SJSA1 (cell line): Measurements from ENCODE around the gene DECR2. TPM values are rescaled to one million over a fixed set of nuclear protein-coding genes. Genes with fewer than 3 reads are reported as not detected.
A peak's percentile ranks its signal among the peaks of the same experiment; 100 is the strongest.
"Not testable (repeated sequence)": the region's sequence is repeated elsewhere in the genome, so short reads cannot be mapped to it uniquely, and the experiment has no call there.

Experiments used
- DNase-seq, 2 experiments: peaks; one replicate each; pipeline ENCODE4 v3.0.0-alpha.2; 2015 to 2020; ENCODE audit warnings: low spot score in 2 of 2, low read depth in 1 of 2
- H3K27ac ChIP-seq: fragments of 250-450 bp; sonication (Bioruptor Pico); 2 replicates; pipeline ENCODE4 v1.5.1; 2020; ENCODE audit warnings: mild to moderate bottlenecking, moderate library complexity
- H3K27me3 ChIP-seq: fragments of 250-450 bp; sonication (Bioruptor Pico); replicated peaks from 2 replicates; pipeline ENCODE4 v1.5.1; 2020; ENCODE audit warnings: mild to moderate bottlenecking, moderate library complexity
- H3K36me3 ChIP-seq: fragments of 250-450 bp; sonication (Bioruptor Pico); 2 replicates; pipeline ENCODE4 v1.5.1; 2020; ENCODE audit warnings: mild to moderate bottlenecking
- H3K4me1 ChIP-seq: fragments of 250-450 bp; sonication (Bioruptor Pico); replicated peaks from 2 replicates; pipeline ENCODE4 v1.6.1; 2021; ENCODE audit warnings: mild to moderate bottlenecking
- H3K4me3 ChIP-seq: fragments of 250-450 bp; sonication (Bioruptor Pico); 2 replicates; pipeline ENCODE4 v1.5.1; 2020; ENCODE audit warnings: mild to moderate bottlenecking
- H3K9me3 ChIP-seq: fragments of 250-450 bp; sonication (Bioruptor Pico); replicated peaks from 2 replicates; pipeline ENCODE4 v1.5.1; 2020; ENCODE audit warnings: mild to moderate bottlenecking
- total RNA-seq: library from RNA; depleted of rRNA; stranded (reverse); fragments of >200 nt; shearing (Covaris generic); gene quantifications from 2 replicates; pipeline ENCODE4 v1.2.3, GENCODE V29; 2014

DECR2 gene
- total RNA-seq, 1 experiment from 2014 or later: 5.8 TPM

- Histone ChIP-seq H3K36me3 (no peaks in the 10 kb centered on the region), H3K4me3 (no peak overlapping the region), H3K27me3 (no peaks in the 10 kb centered on the region), H3K9me3 (no peaks in the 10 kb centered on the region), H3K27ac (no peak overlapping the region), H3K4me1 (no peaks in the 10 kb centered on the region)
- DNase-seq: no peak
Observed at GRCh38 chr16:411576-412265, 10.0 kb downstream of the DECR2 start.

DNA sequence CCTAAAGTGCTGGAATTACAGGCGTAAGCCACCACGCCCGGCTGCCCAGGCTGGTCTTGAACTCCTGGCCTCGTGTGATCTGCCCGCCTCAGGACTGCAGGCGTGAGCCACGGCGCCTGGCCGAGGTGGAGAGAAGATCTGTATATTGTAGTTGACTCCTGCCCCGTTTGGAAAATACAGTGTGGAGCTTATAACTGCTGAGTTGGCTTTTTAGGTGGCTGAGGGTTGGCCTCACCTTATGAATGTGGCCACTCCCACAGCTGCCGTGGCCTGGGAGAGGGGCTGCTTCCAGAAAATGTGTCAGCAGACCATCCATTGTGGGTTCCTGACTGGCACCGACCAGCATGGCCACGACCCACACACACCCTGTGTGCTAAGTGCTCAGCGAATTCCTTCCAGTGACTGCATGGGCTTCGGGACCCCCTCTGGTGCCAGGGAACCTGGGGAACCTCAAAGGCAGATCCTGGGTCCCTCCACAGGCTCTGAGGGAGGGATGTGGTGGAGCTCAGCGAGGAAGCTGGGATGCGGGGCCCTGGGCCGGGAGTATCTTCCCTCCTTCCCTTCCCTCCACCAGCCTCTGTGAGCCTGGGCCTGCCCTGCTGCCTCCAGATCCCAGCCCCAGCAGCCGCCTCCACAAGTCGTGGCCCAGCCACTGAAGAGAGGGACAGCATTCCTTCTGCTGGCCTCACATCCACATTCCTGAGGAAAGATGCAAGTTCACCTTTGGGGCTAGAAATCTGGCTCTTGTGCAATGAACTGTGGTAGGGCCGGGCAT, 12.9 kb downstream of the DECR2 start:
- Histone ChIP-seq H3K4me3 (no peak overlapping the region), H3K27me3 (no peaks in the 10 kb centered on the region), H3K36me3 (no peaks in the 10 kb centered on the region), H3K9me3 (no peaks in the 10 kb centered on the region), H3K4me1 (no peaks in the 10 kb centered on the region), H3K27ac (no peak overlapping the region)
- DNase-seq: no peak

DNA sequence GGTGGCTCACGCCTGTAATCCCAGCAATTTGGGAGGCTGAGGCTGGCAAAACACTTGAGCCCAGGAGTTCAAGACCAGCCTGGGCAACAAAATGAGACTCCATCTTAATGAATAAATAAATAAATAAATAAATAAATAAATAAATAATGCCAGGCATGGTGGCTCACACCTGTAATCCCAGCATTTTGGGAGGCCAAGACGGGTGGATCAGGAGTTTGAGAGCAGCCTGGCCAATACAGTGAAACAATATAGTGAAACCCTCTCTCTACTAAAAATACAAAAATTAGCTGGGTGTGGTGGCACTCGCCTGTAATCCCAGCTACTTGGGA, 13.4 kb downstream of the DECR2 start:
- H3K27ac ChIP-seq, H3K4me3 ChIP-seq, H3K36me3 ChIP-seq, H3K9me3 ChIP-seq, H3K27me3 ChIP-seq, H3K4me1 ChIP-seq, DNase-seq: not testable (repeated sequence)

- not testable (repeated sequence) for H3K4me3 ChIP-seq, H3K9me3 ChIP-seq, H3K27ac ChIP-seq, H3K27me3 ChIP-seq, H3K36me3 ChIP-seq, DNase-seq
- peaks cover 40% of the 10 kb centered on the region for H3K4me1 ChIP-seq
Observed at GRCh38 chr16:422179-422578, 20.5 kb downstream of the DECR2 start.

- Histone ChIP-seq H3K4me3 (peak overlapping the region; percentile 52), H3K4me1 (peaks cover 42% of the 10 kb centered on the region), H3K27me3 (no peaks in the 10 kb centered on the region), H3K27ac (peak overlapping the region; percentile 32), H3K9me3 (no peaks in the 10 kb centered on the region), H3K36me3 (peaks cover 5% of the 10 kb centered on the region; the same call in 1 of the 2 replicates)
- DNase-seq: peak; percentile 84 to 88
Observed at GRCh38 chr16:424033-424622, 22.4 kb downstream of the DECR2 start.

GRCh38 chr16:424623-425081, 23.0 kb downstream of the DECR2 start:
- Histone ChIP-seq H3K27me3 (no peaks in the 10 kb centered on the region), H3K27ac (peak overlapping the region; percentile 22; the same call in 1 of the 2 replicates), H3K9me3 (no peaks in the 10 kb centered on the region), H3K4me1 (peaks cover 42% of the 10 kb centered on the region), H3K4me3 (peak overlapping the region; percentile 52), H3K36me3 (peaks cover 5% of the 10 kb centered on the region; the same call in 1 of the 2 replicates)
- DNase-seq: no peak

DNA sequence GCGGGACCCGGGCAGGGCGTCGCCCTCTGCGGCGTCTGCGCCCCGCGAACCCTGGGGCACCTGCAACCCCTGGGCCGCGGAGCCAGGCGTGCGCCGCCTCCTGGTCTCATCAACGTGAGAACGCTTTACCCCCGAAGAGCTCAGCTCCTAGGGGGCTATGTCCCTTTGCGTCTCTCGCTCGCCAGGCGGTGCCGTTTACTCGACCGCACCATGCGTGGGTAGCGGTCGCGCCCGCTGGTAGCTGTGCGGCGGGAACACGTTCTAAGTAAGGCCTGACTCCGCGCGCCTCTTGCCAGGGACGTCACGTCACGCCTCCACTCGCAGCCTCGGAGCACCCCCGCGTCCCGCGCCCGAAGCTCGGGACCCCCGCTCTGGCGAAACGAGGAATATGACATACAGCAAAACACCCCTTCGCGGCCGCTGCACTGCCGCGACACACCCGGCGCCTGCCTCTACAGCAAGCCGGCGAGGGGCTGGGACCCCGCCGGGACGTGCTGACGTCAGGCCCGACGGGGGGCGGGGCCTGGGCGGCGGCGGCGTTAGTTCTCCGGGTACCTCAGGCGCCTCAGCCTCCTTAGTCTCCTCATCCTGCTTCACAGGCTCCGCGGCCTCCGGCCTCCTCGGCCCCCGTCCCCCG, 23.5 kb downstream of the DECR2 start, which contains the start of gene RAB11FIP3:
TSS of gene RAB11FIP3 (plus strand) at position 568 of the 637 bp plus-strand sequence. CDS start 358 bp downstream, outside the sequence.
- peak; percentile 80 to 86 for DNase-seq
- H3K36me3 ChIP-seq: peaks cover 5% of the 10 kb centered on the region; the same call in 1 of the 2 replicates
- peak within 1 kb of the TSS; percentile 22; the same call in 1 of the 2 replicates for H3K27ac ChIP-seq

DNA sequence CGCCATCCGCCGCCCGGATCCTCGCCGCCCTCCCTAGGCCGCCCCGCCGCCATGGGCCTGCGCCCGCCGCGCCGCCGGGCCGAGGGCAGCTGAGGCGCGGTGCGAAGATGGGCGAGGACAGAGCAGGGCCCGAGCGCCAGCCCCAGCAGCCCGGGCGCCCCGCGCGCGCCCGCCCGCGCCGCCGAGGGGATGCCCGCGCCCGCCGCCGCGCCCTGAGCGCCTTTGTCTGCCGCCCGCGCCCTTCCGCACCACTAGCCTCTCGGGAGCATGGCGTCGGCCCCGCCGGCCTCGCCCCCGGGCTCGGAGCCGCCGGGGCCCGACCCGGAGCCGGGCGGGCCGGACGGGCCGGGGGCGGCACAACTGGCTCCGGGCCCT, 24.0 kb downstream of the DECR2 start:
- H3K9me3 ChIP-seq: no peaks in the 10 kb centered on the region
- peak overlapping the region; percentile 52 for H3K4me3 ChIP-seq
- H3K4me1 ChIP-seq: peaks cover 42% of the 10 kb centered on the region
- no peak overlapping the region for H3K27ac ChIP-seq
- H3K36me3 ChIP-seq: peaks cover 5% of the 10 kb centered on the region; the same call in 1 of the 2 replicates
- DNase-seq: no peak
- no peaks in the 10 kb centered on the region for H3K27me3 ChIP-seq

More for the DNA sequence above, 23.5 kb downstream of the DECR2 start, which contains the start of gene RAB11FIP3:
- Histone ChIP-seq H3K27me3 (no peaks in the 10 kb centered on the region), H3K4me3 (peak within 1 kb of the TSS; percentile 52), H3K4me1 (peaks cover 42% of the 10 kb centered on the region), H3K9me3 (no peaks in the 10 kb centered on the region)

GRCh38 chr16:426115-426905, 24.6 kb downstream of the DECR2 start:
- Histone ChIP-seq H3K27ac (no peak overlapping the region), H3K4me3 (peak overlapping the region; percentile 52), H3K27me3 (no peaks in the 10 kb centered on the region), H3K9me3 (no peaks in the 10 kb centered on the region), H3K4me1 (peaks cover 42% of the 10 kb centered on the region), H3K36me3 (peaks cover 5% of the 10 kb centered on the region; the same call in 1 of the 2 replicates)
- DNase-seq: peak in 1 of 2 experiments; percentile 23

- H3K9me3 ChIP-seq: no peaks in the 10 kb centered on the region
- H3K27me3 ChIP-seq: no peaks in the 10 kb centered on the region
- peaks cover 5% of the 10 kb centered on the region; the same call in 1 of the 2 replicates for H3K36me3 ChIP-seq
- no peak for DNase-seq
- H3K4me3 ChIP-seq: peak overlapping the region; percentile 52
- H3K4me1 ChIP-seq: peaks cover 42% of the 10 kb centered on the region
- H3K27ac ChIP-seq: no peak overlapping the region
Observed at GRCh38 chr16:426906-427249, 25.2 kb downstream of the DECR2 start.

DNA sequence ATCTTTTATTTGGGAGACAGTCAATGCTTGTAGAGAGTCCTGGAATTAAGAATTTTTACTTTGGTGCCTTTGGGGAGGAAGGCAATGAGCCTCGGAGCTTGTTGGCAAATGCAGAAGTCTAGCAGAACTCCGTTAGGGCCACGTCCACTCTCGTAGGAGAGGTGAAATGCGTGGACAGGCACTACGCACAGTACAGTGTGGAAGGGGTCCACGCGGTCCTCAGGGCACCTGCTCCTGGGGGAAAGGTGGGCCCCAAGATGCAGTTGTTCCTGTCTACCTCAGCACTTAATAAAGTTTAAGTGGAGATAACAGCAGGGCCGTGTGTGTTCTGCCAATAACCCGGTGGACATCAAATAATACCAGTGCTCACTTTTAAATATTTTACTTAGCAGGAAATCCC, 25.6 kb downstream of the DECR2 start:
- no peak for DNase-seq
- Histone ChIP-seq H3K4me3 (no peak overlapping the region; the same call in 1 of the 2 replicates), H3K9me3 (no peaks in the 10 kb centered on the region), H3K27me3 (no peaks in the 10 kb centered on the region), H3K27ac (no peak overlapping the region), H3K4me1 (peaks cover 42% of the 10 kb centered on the region), H3K36me3 (peaks cover 5% of the 10 kb centered on the region; the same call in 1 of the 2 replicates)

DNA sequence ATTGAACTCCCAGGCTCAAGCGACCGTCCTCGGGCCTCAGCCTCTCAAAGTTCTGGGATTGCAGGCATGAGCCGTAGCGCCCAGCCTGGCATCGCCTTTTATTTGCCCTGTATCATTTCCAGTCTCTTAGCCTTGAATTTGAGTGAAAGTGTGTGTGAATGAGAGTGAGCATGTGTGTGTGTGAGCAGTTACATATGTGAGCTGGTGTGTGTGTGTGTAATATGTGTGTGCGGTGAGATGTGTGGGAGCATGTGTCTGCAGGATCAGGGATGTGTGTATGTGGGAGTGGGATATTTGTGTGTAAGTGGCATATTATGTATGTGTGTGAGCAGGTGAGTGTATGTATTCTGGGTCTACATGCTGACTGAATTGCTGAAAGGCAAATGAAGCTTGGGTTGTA, 29.2 kb downstream of the DECR2 start:
- Histone ChIP-seq H3K36me3 (peaks cover 5% of the 10 kb centered on the region; the same call in 1 of the 2 replicates), H3K9me3 (no peaks in the 10 kb centered on the region), H3K4me3 (no peak overlapping the region), H3K4me1 (peaks cover 12% of the 10 kb centered on the region), H3K27me3 (no peaks in the 10 kb centered on the region), H3K27ac (no peak overlapping the region)
- no peak for DNase-seq

DNA sequence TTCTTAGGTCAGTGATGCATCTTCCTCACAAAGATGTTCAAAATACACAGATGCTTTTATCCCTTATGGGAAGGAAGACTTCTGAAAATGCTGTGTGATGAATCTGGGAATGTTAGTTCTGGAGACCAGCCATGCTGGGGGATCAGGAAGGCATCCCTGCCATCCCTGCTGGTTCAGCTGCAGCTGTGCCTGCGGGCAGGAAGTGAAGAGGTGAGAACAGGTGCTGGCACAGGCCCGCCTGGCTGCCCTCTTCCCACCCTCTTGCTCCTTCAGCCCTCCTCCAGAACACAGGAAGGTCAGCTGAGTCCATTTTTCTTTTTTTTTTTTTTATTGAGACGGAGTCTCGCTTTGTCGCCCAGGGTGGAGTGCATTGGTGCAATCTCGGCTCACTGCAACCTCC, 38.9 kb downstream of the DECR2 start:
- H3K27me3 ChIP-seq: no peaks in the 10 kb centered on the region
- no peaks in the 10 kb centered on the region for H3K9me3 ChIP-seq
- no peak overlapping the region for H3K4me3 ChIP-seq
- H3K4me1 ChIP-seq: peaks cover 6% of the 10 kb centered on the region
- no peak overlapping the region for H3K27ac ChIP-seq
- peaks cover 2% of the 10 kb centered on the region for H3K36me3 ChIP-seq
- no peak for DNase-seq
